NCI-H446 (cell line): ENCODE results near the gene KIF22.
"Not testable (repeated sequence)": the region's sequence is repeated elsewhere in the genome, so short reads cannot be mapped to it uniquely, and the experiment has no call there.

ENCODE experiments used
- DNase-seq, 2 experiments: peaks; one replicate each; lab custom pipeline; 2025; lab: John Stamatoyannopoulos, UW

KIF22 gene

DNA sequence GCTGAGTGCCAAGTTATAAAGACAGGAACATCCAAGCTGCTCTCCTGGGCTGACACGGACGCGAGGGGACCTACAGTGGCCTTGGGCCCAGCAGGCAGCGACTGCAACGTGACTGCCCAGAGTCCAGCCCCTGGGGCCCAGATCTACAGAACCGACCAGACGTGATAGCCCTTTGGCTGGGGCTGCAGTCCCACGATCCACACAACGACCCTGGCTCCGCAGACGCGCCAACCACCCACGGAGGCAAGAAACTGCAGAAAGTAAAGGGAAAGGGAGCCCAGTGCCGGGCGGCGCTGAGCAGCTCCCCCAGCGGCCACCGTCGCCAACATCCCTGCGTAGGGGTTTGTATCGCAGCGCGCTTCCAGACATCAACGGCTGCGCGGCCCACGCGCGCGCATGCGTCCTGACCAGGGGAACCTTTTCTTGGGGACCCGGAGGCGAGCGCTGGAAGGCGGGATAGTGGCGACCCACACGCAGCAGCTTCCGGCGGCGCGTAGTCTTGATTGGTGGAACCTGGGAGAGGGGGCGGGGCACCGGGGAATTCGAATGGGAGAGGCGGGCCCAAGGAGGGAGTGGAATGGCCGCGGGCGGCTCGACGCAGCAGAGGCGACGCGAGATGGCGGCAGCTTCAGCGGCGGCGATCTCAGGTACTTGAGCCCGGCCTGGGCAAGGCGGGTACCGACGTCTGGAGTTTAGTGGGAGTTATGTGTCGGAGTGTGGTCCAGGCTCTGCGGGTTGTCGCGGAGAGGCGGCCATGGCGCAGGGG, at the start of gene KIF22:
Gene KIF22 (plus strand): TSS at position 569 of the 766 bp plus-strand sequence. CDS start 9 bp downstream, at position 578.
- DNase-seq: peak; percentile 96 to 99

DNA sequence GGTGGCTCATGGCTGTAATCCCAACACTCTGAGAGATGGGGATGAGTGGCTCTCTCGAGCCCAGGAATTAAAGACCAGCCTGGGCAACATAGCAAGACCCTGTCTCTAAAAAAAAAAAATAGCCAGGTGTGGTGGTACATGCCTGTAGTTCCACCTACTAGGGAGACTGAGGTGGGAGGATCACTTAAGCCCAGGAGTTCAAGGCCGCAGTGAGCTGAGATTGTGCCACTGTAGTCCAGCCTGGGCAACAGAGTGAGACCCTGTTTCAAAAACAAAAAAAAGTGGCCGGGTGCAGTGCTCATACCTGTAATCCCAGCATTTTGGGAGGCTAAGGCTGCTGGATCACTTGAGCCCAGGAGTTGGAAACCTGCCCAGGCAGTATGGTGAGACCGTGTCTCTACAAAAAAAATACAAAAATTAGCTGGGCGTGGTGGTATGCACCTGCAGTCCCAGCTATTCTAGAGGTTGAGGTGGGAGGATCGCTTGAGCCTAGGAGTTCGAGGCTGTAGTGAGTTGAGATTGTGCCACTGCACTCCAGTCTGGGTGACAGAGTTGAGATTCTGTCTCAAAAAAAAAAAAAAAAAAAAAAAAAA, 47.8 kb upstream of the KIF22 start:
- no peak for DNase-seq

DNA sequence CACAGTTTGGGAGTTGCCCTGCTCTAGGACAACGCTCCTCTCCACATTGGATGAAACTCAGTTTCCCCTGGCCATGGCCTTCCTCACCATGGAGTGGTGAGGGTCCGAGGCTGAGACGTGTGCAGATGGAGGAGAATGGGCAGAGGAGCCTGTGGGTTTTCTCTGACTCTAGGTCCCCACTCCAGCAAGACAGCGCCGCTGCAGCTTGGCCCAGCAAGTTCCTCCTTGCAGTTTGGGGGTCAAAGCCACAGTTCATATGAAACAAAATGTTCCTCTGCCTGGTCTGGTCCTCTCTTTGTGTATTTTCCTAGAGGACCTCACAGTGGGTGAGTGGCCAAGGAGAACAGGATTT, 47.1 kb upstream of the KIF22 start:
- no peak for DNase-seq

- no peak for DNase-seq
These were observed 46.6 kb upstream of the KIF22 start for GRCh38 chr16:29743827-29744531.

DNA sequence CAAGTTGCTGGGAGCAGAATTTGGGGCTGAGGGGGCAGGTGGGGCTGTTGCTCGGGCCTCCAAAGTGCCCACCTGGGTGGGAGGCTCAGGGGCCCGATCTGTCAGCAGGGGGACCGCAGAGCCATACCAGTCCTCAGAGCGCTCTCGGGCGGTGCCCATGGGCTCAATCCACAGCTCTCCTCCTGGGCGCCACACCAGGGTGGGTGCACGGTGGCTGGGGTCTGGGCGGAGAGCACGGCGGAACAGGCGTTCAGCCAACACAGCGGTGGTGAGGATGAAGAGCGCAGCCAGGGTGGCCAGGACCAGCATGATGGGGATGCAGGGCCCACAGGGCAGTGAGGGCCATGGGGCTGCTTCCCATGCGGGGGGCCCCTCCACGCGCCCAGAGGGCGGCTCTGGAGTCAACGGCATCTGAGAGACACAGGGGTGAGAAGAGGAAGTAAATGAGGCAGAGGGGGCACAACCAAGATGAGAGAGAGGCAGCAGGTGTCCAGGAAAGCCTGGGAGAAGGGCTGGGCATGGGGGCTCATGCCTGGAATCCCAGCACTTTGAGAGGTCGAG, 45.9 kb upstream of the KIF22 start:
- DNase-seq: no peak

DNA sequence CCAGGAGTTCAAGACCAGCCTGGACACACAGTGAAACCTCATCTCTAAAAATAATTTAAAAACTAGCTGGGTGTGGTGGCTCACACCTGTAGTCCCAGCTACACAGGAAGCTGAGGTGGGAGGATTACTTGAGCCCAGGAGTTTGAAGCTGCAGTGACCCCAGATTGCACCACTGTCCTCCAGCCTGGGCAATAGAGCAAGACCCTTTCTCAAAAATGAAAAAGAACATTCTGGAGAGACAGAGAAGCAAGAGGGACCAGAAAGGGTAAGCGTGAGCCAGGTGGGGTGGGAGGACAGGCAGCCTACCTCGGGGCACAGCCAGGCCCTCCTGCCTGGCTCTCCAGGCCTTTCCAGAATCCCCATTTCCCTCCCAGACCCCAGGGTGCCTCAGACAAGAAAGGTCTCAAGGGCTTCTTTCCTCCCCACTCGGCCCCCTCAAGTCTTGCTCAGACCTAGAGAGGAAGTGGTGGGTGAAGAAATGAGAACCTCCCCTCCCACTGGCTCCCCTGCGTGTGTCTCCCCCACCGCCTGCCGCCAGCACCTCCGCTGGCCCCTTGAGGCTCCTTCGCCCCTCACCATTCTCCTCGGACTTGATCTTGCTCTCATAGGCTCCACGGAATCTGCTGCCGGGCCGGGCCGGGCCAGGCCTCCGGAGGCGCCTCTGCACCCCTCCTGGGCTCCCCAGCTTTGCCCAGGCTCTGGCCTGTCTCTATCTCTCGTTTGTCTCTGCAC, 45.3 kb upstream of the KIF22 start:
- DNase-seq: no peak

GRCh38 chr16:29745853-29746345, 44.7 kb upstream of the KIF22 start, which contains the start of gene C16orf54:
TSS of gene C16orf54 (minus strand) at chr16:29745990. CDS start at chr16:29744951, 1,039 bp downstream.
- DNase-seq: no peak

DNA sequence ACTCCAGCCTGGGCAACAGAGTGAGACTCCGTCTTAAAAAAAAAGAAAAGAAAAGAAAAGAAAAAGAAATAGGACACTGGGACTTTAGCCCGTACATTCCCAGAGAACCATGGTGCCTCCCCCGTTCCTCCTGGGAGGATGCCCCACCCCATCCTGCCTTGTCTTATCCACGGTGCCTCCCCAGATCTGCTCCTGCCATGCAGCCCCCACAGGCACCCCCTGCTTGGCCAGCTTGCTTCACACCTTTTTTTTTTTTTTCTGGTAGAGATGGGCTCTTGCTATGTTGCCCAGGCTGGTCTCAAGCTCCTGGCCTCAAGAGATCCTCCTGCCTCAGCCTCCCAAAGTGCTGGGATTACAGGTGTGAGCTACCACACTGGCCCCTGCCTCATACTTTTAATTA, 44.0 kb upstream of the KIF22 start:
- not testable (repeated sequence) for DNase-seq

- DNase-seq: no peak
These were observed 42.4 kb upstream of the KIF22 start for GRCh38 chr16:29747947-29748759.

GRCh38 chr16:29748760-29749149, 41.8 kb upstream of the KIF22 start:
- not testable (repeated sequence) for DNase-seq

GRCh38 chr16:29753516-29753915, 37.0 kb upstream of the KIF22 start:
- DNase-seq: no peak

DNA sequence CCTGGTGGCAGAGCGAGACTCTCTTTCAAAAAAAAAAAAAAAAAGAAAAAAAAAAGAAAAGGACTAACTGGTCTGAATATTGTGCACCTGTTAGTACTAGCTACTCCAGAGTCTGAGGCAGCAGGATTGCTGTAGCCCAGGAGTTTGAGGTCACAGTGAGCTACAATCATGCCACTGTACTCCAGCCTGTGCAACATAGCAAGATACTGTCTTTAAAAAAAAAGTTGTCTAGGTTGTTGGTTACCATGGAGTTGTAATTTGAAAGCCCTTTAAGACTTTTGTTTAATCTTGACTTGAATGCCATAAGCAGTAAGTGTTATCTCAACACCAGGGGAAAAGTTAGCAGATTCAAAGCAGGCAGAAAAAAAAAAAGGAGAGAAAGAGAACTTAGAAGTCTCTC, 33.9 kb upstream of the KIF22 start:
- DNase-seq: no peak

DNA sequence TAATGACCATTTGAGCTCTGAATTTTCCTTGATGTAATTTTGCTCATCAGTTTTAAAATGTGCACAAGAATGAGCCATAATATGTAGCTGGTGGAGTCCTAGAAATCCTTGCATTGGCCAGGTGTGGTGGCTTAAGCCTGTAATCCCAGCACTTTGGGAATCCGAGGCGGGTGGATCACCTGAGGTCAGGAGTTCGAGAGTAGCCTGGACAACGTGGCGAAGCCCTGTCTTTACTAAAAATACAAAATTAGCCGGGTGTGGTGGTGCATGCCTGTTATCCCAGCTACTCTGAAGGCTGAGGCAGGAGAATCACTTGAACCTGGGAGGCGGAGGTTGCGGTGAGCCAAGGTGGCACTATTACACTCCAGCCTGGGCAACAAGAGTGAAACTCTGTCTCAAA, 33.5 kb upstream of the KIF22 start:
- DNase-seq: not testable (repeated sequence)

- no peak for DNase-seq
These were observed 32.5 kb upstream of the KIF22 start for GRCh38 chr16:29757950-29758466.

DNA sequence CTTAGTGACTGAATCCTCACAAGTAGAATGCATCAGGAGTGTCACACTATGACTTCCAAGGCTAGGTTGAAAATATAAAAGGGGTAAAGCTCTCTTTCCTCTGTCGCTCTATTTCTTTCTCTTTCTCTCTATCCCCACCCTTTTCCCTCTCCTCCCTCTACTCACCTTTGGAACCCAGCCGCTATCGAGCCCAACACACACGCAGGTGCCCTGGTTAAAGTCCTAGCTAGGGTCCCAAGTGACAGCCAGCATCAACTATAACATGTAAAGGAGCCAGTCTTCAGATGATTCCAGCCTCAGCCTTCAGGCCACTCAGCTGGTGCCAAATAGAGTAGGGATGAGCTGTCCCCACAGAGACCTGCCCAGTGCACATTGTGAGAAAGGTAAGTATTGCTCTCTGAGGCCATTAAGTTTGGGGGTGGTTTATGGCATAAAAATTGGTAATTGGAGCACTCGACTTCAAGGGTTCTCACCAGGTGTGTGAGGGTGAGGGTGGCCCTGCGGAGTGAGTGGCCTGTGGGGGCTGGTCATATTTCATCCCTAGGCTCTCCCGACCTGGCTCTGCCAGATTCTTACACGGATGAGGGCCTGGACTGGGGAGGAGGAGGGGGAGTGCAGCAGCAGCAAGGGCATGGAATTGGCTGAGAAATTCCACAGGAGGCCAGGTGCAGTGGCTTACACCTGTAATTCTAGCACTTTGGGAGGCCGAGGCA, 29.8 kb upstream of the KIF22 start:
- DNase-seq: no peak

DNA sequence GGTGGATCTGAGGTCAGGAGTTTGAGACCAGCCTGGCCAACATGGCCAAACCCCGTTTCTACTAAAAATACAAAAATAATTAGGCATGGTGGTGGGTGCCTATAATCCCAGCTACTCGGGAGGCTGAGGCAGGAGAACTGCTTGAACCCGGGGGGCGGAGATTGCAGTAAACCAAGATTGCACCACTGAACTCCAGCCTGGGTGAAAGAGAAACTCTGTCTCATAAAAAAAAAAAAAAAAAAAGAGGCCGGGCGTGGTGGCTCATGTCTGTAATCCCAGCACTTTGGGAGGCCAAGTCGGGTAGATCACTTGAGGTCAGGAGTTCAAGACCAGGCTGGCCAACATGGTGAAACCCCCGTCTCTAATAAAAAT, 29.3 kb upstream of the KIF22 start:
- not testable (repeated sequence) for DNase-seq

GRCh38 chr16:29761882-29762281, 28.7 kb upstream of the KIF22 start:
- DNase-seq: peak in 1 of 2 experiments; percentile 3

DNA sequence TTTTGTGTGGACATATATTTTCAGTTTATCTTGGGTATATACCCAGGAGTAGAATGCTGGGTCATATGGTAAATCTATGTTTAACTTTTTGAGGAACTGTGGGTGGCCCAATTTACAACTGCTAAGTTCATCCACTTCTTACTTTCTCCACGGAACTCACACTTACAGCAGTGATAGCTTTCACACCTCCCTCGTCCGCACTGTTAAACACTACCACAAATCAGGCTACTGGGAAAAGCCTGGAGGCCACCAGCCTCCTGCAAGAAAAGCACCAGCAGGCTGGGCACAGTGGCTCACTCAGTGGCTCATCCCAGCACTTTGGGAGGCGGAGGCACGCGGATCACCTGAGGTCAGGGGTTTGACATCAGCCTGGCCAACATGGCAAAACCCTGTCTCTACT, 27.2 kb upstream of the KIF22 start:
- DNase-seq: no peak

- no peak for DNase-seq
These were observed 25.2 kb upstream of the KIF22 start for GRCh38 chr16:29765167-29766032.
